WTC11 (cell line): ENCODE data around the gene KIDINS220. TPM values are rescaled to one million over a fixed set of nuclear protein-coding genes. Genes with fewer than 3 reads are reported as not detected.

ENCODE experiments used
- CBFB ChIP-seq: sonication (generic); formaldehyde crosslinking; IDR thresholded peaks from 2 replicates; pipeline ENCODE4 v1.8.1; 2022; ENCODE audit warnings: mild to moderate bottlenecking, low read depth, missing genetic modification reagents
- FOXK1 ChIP-seq: sonication (generic); formaldehyde crosslinking; IDR thresholded peaks from 2 replicates; pipeline ENCODE4 v1.8.0; 2022; ENCODE audit warnings: mild to moderate bottlenecking, moderate library complexity, missing genetic modification reagents
- GRHL2 ChIP-seq: fragments of 250-450 bp; sonication (Bioruptor Pico); IDR thresholded peaks from 2 replicates; pipeline ENCODE4 v1.8.0; 2022; ENCODE audit warnings: mild to moderate bottlenecking, moderate library complexity; ENCODE audit not compliant: insufficient replicate concordance, severe bottlenecking
- HMGA2 ChIP-seq: fragments of 250-450 bp; sonication (Bioruptor Pico); IDR thresholded peaks from 2 replicates; pipeline ENCODE4 v1.4.0; 2021; ENCODE audit warnings: mild to moderate bottlenecking, moderate library complexity
- NFATC4 ChIP-seq: fragments of 250-450 bp; sonication (Bioruptor Pico); IDR thresholded peaks from 2 replicates; pipeline ENCODE4 v1.9.0; 2021; ENCODE audit warnings: mild to moderate bottlenecking
- RORB ChIP-seq: fragments of 250-450 bp; sonication (Bioruptor Pico); IDR thresholded peaks from 2 replicates; pipeline ENCODE4 v1.9.0; 2021; ENCODE audit warnings: mild to moderate bottlenecking
- TEAD1 ChIP-seq: sonication (generic); formaldehyde crosslinking; IDR thresholded peaks from 2 replicates; pipeline ENCODE4 v1.8.0; 2022; ENCODE audit warnings: mild to moderate bottlenecking, missing genetic modification reagents
- ZNF219 ChIP-seq: sonication (generic); formaldehyde crosslinking; IDR thresholded peaks from 2 replicates; pipeline ENCODE4 v1.8.0; 2023; ENCODE audit warnings: missing genetic modification reagents, mild to moderate bottlenecking, borderline replicate concordance
- ZNF263 ChIP-seq: sonication (generic); formaldehyde crosslinking; IDR thresholded peaks from 2 replicates; pipeline ENCODE4 v1.8.1; 2022; ENCODE audit warnings: low read depth, mild to moderate bottlenecking, moderate library complexity, missing genetic modification reagents
- ZNF317 ChIP-seq: sonication (generic); formaldehyde crosslinking; IDR thresholded peaks from 2 replicates; pipeline ENCODE4 v1.8.1; 2023; ENCODE audit warnings: low read depth, mild to moderate bottlenecking, moderate library complexity, missing genetic modification reagents, borderline replicate concordance
- ZNF671 ChIP-seq: fragments of 250-450 bp; sonication (Bioruptor Pico); IDR thresholded peaks from 2 replicates; pipeline ENCODE4 v1.8.0; 2021; ENCODE audit warnings: mild to moderate bottlenecking
- total RNA-seq: library from RNA; stranded (reverse); gene quantifications from 3 replicates; pipeline ENCODE4 v1.2.3, GENCODE V29; 2021
- TF ChIP-seq, protein P1 (sequence below): sonication (generic); formaldehyde crosslinking; IDR thresholded peaks from 2 replicates; pipeline ENCODE4 v1.8.1; 2023; ENCODE audit warnings: mild to moderate bottlenecking, missing genetic modification reagents
- TF ChIP-seq, protein P2 (sequence below): sonication (generic); formaldehyde crosslinking; conservative IDR thresholded peaks from 2 replicates; pipeline ENCODE4 v1.8.1; 2022; ENCODE audit warnings: mild to moderate bottlenecking, missing genetic modification reagents
- TF ChIP-seq, protein P3 (sequence below): sonication (generic); formaldehyde crosslinking; IDR thresholded peaks from 2 replicates; pipeline ENCODE4 v1.8.1; 2022; ENCODE audit warnings: mild to moderate bottlenecking, moderate library complexity, missing genetic modification reagents
- TF ChIP-seq, protein P4 (sequence below): fragments of 250-450 bp; sonication (Bioruptor Pico); IDR thresholded peaks from 2 replicates; pipeline ENCODE4 v1.9.0; 2021; ENCODE audit warnings: mild to moderate bottlenecking
- TF ChIP-seq, protein P5 (sequence below): sonication (generic); formaldehyde crosslinking; IDR thresholded peaks from 2 replicates; pipeline ENCODE4 v1.8.0; 2022; ENCODE audit warnings: missing genetic modification reagents
- TF ChIP-seq, protein P6 (sequence below): sonication (generic); formaldehyde crosslinking; IDR thresholded peaks from 2 replicates; pipeline ENCODE4 v1.8.0; 2023; ENCODE audit warnings: missing genetic modification reagents
- TF ChIP-seq, protein P7 (sequence below): fragments of 250-450 bp; sonication (Bioruptor Pico); IDR thresholded peaks from 2 replicates; pipeline ENCODE4 v1.9.0; 2021; ENCODE audit warnings: mild to moderate bottlenecking
- TF ChIP-seq, protein P8 (sequence below): sonication (generic); formaldehyde crosslinking; IDR thresholded peaks from 2 replicates; pipeline ENCODE4 v1.8.1; 2022; ENCODE audit warnings: low read depth, mild to moderate bottlenecking, moderate library complexity, missing genetic modification reagents, borderline replicate concordance
- TF ChIP-seq, protein P9 (sequence below): sonication (generic); formaldehyde crosslinking; IDR thresholded peaks from 2 replicates; pipeline ENCODE4 v1.8.1; 2023; ENCODE audit warnings: mild to moderate bottlenecking, moderate library complexity, missing genetic modification reagents
- TF ChIP-seq, protein P10 (sequence below): sonication (generic); formaldehyde crosslinking; IDR thresholded peaks from 2 replicates; pipeline ENCODE4 v1.8.0; 2022; ENCODE audit warnings: mild to moderate bottlenecking, missing genetic modification reagents

The KIDINS220 gene
- total RNA-seq, 1 experiment from 2014 or later, result 23.9 TPM

DNA sequence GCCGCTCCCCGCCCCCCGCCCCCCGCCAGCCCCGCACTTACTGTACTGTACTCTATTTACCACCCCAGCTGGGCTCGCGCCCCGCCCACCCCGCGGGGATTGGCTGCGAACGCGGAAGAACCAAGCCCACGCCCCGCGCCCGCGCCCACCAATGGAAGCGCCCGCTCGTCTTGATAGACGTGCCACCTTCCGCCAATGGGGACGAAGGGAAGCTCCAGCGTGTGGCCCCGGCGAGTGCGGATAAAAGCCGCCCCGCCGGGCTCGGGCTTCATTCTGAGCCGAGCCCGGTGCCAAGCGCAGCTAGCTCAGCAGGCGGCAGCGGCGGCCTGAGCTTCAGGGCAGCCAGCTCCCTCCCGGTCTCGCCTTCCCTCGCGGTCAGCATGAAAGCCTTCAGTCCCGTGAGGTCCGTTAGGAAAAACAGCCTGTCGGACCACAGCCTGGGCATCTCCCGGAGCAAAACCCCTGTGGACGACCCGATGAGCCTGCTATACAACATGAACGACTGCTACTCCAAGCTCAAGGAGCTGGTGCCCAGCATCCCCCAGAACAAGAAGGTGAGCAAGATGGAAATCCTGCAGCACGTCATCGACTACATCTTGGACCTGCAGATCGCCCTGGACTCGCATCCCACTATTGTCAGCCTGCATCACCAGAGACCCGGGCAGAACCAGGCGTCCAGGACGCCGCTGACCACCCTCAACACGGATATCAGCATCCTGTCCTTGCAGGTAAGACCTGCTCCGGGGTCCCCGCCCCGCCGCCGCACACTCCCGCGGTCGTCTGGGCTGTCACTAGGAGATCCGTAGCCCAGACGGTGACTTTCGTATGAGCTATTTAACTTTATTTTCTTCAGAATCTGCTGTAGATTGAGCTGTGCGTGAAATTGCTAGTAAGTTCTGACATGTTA, 155.4 kb downstream of the KIDINS220 start, which contains the start of gene ID2 (continued):
- TF ChIP-seq, protein P1, sequence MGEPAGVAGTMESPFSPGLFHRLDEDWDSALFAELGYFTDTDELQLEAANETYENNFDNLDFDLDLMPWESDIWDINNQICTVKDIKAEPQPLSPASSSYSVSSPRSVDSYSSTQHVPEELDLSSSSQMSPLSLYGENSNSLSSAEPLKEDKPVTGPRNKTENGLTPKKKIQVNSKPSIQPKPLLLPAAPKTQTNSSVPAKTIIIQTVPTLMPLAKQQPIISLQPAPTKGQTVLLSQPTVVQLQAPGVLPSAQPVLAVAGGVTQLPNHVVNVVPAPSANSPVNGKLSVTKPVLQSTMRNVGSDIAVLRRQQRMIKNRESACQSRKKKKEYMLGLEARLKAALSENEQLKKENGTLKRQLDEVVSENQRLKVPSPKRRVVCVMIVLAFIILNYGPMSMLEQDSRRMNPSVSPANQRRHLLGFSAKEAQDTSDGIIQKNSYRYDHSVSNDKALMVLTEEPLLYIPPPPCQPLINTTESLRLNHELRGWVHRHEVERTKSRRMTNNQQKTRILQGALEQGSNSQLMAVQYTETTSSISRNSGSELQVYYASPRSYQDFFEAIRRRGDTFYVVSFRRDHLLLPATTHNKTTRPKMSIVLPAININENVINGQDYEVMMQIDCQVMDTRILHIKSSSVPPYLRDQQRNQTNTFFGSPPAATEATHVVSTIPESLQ, result no peak
- TF ChIP-seq, protein P2, sequence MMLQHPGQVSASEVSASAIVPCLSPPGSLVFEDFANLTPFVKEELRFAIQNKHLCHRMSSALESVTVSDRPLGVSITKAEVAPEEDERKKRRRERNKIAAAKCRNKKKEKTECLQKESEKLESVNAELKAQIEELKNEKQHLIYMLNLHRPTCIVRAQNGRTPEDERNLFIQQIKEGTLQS (CRISPR knock-in tag), result no peak
- TF ChIP-seq ZNF263 (CRISPR knock-in tag) (no peak), HMGA2 (no peak), ZNF671 (no peak), FOXK1 (CRISPR knock-in tag) (peak; percentile 83), ZNF219 (CRISPR knock-in tag) (no peak), TEAD1 (CRISPR knock-in tag) (peak; percentile 80), CBFB (CRISPR knock-in tag) (no peak), NFATC4 (CRISPR knock-in tag) (no peak), GRHL2 (CRISPR knock-in tag) (no peak), ZNF317 (no peak), RORB (CRISPR knock-in tag) (peak; percentile 90)
- TF ChIP-seq, protein P3, sequence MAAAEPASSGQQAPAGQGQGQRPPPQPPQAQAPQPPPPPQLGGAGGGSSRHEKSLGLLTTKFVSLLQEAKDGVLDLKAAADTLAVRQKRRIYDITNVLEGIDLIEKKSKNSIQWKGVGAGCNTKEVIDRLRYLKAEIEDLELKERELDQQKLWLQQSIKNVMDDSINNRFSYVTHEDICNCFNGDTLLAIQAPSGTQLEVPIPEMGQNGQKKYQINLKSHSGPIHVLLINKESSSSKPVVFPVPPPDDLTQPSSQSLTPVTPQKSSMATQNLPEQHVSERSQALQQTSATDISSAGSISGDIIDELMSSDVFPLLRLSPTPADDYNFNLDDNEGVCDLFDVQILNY (CRISPR knock-in tag), result peak; percentile 71; the same call in 1 of the 2 replicates
- TF ChIP-seq, protein P4, sequence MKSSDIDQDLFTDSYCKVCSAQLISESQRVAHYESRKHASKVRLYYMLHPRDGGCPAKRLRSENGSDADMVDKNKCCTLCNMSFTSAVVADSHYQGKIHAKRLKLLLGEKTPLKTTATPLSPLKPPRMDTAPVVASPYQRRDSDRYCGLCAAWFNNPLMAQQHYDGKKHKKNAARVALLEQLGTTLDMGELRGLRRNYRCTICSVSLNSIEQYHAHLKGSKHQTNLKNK, result no peak
- TF ChIP-seq, protein P5, sequence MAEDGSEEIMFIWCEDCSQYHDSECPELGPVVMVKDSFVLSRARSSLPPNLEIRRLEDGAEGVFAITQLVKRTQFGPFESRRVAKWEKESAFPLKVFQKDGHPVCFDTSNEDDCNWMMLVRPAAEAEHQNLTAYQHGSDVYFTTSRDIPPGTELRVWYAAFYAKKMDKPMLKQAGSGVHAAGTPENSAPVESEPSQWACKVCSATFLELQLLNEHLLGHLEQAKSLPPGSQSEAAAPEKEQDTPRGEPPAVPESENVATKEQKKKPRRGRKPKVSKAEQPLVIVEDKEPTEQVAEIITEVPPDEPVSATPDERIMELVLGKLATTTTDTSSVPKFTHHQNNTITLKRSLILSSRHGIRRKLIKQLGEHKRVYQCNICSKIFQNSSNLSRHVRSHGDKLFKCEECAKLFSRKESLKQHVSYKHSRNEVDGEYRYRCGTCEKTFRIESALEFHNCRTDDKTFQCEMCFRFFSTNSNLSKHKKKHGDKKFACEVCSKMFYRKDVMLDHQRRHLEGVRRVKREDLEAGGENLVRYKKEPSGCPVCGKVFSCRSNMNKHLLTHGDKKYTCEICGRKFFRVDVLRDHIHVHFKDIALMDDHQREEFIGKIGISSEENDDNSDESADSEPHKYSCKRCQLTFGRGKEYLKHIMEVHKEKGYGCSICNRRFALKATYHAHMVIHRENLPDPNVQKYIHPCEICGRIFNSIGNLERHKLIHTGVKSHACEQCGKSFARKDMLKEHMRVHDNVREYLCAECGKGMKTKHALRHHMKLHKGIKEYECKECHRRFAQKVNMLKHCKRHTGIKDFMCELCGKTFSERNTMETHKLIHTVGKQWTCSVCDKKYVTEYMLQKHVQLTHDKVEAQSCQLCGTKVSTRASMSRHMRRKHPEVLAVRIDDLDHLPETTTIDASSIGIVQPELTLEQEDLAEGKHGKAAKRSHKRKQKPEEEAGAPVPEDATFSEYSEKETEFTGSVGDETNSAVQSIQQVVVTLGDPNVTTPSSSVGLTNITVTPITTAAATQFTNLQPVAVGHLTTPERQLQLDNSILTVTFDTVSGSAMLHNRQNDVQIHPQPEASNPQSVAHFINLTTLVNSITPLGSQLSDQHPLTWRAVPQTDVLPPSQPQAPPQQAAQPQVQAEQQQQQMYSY (CRISPR knock-in tag), result no peak
- TF ChIP-seq, protein P6, sequence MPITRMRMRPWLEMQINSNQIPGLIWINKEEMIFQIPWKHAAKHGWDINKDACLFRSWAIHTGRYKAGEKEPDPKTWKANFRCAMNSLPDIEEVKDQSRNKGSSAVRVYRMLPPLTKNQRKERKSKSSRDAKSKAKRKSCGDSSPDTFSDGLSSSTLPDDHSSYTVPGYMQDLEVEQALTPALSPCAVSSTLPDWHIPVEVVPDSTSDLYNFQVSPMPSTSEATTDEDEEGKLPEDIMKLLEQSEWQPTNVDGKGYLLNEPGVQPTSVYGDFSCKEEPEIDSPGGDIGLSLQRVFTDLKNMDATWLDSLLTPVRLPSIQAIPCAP, result no peak
- TF ChIP-seq, protein P7, sequence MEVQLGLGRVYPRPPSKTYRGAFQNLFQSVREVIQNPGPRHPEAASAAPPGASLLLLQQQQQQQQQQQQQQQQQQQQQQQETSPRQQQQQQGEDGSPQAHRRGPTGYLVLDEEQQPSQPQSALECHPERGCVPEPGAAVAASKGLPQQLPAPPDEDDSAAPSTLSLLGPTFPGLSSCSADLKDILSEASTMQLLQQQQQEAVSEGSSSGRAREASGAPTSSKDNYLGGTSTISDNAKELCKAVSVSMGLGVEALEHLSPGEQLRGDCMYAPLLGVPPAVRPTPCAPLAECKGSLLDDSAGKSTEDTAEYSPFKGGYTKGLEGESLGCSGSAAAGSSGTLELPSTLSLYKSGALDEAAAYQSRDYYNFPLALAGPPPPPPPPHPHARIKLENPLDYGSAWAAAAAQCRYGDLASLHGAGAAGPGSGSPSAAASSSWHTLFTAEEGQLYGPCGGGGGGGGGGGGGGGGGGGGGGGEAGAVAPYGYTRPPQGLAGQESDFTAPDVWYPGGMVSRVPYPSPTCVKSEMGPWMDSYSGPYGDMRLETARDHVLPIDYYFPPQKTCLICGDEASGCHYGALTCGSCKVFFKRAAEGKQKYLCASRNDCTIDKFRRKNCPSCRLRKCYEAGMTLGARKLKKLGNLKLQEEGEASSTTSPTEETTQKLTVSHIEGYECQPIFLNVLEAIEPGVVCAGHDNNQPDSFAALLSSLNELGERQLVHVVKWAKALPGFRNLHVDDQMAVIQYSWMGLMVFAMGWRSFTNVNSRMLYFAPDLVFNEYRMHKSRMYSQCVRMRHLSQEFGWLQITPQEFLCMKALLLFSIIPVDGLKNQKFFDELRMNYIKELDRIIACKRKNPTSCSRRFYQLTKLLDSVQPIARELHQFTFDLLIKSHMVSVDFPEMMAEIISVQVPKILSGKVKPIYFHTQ, result no peak
- TF ChIP-seq, protein P8, sequence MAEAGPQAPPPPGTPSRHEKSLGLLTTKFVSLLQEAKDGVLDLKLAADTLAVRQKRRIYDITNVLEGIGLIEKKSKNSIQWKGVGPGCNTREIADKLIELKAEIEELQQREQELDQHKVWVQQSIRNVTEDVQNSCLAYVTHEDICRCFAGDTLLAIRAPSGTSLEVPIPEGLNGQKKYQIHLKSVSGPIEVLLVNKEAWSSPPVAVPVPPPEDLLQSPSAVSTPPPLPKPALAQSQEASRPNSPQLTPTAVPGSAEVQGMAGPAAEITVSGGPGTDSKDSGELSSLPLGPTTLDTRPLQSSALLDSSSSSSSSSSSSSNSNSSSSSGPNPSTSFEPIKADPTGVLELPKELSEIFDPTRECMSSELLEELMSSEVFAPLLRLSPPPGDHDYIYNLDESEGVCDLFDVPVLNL (CRISPR knock-in tag), result no peak
- TF ChIP-seq, protein P9, sequence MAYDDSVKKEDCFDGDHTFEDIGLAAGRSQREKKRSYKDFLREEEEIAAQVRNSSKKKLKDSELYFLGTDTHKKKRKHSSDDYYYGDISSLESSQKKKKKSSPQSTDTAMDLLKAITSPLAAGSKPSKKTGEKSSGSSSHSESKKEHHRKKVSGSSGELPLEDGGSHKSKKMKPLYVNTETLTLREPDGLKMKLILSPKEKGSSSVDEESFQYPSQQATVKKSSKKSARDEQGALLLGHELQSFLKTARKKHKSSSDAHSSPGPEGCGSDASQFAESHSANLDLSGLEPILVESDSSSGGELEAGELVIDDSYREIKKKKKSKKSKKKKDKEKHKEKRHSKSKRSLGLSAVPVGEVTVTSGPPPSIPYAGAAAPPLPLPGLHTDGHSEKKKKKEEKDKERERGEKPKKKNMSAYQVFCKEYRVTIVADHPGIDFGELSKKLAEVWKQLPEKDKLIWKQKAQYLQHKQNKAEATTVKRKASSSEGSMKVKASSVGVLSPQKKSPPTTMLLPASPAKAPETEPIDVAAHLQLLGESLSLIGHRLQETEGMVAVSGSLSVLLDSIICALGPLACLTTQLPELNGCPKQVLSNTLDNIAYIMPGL (CRISPR knock-in tag), result peak; percentile 31; the same call in 1 of the 2 replicates
- TF ChIP-seq, protein P10, sequence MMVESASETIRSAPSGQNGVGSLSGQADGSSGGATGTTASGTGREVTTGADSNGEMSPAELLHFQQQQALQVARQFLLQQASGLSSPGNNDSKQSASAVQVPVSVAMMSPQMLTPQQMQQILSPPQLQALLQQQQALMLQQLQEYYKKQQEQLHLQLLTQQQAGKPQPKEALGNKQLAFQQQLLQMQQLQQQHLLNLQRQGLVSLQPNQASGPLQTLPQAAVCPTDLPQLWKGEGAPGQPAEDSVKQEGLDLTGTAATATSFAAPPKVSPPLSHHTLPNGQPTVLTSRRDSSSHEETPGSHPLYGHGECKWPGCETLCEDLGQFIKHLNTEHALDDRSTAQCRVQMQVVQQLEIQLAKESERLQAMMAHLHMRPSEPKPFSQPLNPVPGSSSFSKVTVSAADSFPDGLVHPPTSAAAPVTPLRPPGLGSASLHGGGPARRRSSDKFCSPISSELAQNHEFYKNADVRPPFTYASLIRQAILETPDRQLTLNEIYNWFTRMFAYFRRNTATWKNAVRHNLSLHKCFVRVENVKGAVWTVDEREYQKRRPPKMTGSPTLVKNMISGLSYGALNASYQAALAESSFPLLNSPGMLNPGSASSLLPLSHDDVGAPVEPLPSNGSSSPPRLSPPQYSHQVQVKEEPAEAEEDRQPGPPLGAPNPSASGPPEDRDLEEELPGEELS (CRISPR knock-in tag), result no peak
